ENCODE measurements around the gene TMEM86B.

Gene TMEM86B, protein sequence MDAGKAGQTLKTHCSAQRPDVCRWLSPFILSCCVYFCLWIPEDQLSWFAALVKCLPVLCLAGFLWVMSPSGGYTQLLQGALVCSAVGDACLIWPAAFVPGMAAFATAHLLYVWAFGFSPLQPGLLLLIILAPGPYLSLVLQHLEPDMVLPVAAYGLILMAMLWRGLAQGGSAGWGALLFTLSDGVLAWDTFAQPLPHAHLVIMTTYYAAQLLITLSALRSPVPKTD

DNA sequence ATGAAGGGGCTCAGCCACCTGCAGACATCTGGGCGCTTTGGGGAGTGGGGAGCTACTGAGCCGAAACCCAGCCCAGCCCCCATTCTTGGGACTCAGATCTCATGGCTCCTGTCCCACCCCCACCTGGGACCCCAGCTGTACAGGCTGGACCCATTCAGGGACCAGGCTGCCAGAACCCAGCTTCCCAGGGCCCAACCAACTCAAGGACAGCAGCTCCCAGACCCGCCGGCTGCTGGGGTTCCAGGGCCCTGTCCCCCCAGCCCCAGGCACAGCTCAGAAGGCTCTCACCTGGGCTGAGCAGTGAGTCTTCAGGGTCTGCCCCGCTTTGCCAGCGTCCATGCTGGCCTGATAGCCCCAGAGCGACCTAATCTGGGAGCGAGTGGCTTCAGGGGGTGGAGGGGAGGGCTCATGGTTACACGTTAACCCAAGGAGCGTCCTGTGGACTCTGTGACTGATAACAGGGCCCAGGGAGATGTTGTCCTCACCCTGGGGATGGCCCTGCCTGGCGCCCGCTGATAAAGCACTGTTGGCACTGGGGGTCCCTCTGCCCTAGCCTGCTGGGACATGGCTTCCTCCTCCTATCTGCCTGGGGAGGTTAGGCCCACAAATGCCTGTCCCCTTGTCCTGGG is at the start of gene TMEM86B:
TSS of gene TMEM86B (minus strand) at position 361 of the 629 bp plus-strand sequence. CDS start at position 339, 22 bp downstream.
- no peak for ATAC-seq (ENCODE audit: low read depth)
- H3K9me3 ChIP-seq (ENCODE audit: severe bottlenecking), result no peaks in the 10 kb centered on the region
- H3K4me1 ChIP-seq (ENCODE audit: insufficient read depth, poor library complexity, severe bottlenecking), result no peaks in the 10 kb centered on the region
- no peak within 1 kb of the TSS for H3K4me3 ChIP-seq (ENCODE audit: severe bottlenecking)
- no peaks in the 10 kb centered on the region for H3K27me3 ChIP-seq (ENCODE audit: insufficient read depth, poor library complexity, severe bottlenecking)
- H3K36me3 ChIP-seq (ENCODE audit: low read depth), result peaks cover 33% of the 10 kb centered on the region
- no peak within 1 kb of the TSS for H3K27ac ChIP-seq (ENCODE audit: poor library complexity, severe bottlenecking)
- DNase-seq (ENCODE audit: low spot score), result no peak
- TF ChIP-seq, protein P1, sequence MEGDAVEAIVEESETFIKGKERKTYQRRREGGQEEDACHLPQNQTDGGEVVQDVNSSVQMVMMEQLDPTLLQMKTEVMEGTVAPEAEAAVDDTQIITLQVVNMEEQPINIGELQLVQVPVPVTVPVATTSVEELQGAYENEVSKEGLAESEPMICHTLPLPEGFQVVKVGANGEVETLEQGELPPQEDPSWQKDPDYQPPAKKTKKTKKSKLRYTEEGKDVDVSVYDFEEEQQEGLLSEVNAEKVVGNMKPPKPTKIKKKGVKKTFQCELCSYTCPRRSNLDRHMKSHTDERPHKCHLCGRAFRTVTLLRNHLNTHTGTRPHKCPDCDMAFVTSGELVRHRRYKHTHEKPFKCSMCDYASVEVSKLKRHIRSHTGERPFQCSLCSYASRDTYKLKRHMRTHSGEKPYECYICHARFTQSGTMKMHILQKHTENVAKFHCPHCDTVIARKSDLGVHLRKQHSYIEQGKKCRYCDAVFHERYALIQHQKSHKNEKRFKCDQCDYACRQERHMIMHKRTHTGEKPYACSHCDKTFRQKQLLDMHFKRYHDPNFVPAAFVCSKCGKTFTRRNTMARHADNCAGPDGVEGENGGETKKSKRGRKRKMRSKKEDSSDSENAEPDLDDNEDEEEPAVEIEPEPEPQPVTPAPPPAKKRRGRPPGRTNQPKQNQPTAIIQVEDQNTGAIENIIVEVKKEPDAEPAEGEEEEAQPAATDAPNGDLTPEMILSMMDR (IDR thresholded peaks at IDR 0.05; ENCODE audit: poor library complexity, severe bottlenecking), result no peak

DNA sequence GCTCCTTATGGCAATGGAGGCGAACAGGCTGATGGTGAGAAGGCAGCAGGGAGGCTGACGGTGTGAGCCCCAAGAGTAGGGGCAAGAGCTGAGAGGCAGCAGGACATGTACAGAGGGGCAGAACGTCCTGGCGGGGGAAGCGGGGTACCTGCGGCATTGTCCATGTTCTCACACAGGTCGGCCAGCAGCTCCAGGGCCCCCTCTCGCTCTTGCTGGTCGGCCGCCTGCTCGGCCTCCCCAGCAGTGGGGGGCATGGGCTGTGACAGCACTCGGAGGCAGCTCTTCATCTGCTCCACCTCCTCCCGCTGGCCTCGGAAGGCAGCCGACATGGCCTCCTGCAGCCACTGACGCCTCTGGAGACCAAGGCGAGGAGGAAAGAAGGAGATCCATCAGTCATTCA is 48.9 kb upstream of the TMEM86B start:
- DNase-seq (ENCODE audit: low spot score) (no peak), ATAC-seq (ENCODE audit: low read depth) (no peak)
- no peaks in the 10 kb centered on the region for H3K9me3 ChIP-seq (ENCODE audit: severe bottlenecking)
- no peak overlapping the region for H3K27ac ChIP-seq (ENCODE audit: poor library complexity, severe bottlenecking)
- TF ChIP-seq, protein P1 (IDR thresholded peaks at IDR 0.05; ENCODE audit: poor library complexity, severe bottlenecking), result no peak
- H3K4me1 ChIP-seq (ENCODE audit: insufficient read depth, poor library complexity, severe bottlenecking), result peaks cover 6% of the 10 kb centered on the region
- H3K4me3 ChIP-seq (ENCODE audit: severe bottlenecking), result no peak overlapping the region
- no peaks in the 10 kb centered on the region for H3K27me3 ChIP-seq (ENCODE audit: insufficient read depth, poor library complexity, severe bottlenecking)
- H3K36me3 ChIP-seq (ENCODE audit: low read depth), result peaks cover 11% of the 10 kb centered on the region

DNA sequence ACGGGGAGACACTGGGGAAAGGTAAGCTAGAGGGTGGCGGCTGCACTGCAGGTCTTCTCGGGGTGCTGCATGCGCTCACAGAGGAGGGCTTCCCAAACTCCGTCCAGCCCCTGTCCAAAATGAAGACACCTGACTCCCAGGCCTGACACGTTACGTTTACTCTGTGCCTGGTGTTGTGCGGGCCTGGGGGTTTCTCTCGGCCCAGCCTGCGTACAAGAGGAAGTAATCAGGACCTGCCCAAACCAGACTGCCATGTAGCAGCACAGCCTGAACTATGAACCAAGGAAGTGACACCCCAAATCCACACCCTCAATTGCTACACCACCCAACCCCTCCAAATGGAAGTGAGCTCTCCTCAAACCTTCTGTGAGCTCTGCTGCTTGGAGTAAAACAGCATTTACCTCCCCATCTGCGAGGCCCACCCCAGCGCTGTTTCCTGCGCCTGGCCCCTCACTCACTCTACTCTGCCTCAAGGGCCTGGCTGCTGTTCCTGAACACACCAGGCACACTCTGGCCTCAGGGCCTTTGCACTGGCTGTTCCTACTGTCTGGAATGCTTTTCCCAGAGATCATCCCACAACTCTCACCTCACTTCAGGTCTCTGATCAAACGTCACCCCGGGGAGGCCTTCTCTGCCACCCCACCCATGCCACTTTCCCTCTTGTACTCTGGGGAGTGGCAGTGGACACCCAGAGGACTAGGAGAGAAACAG is 48.3 kb upstream of the TMEM86B start:
- Histone ChIP-seq H3K27me3 (ENCODE audit: insufficient read depth, poor library complexity, severe bottlenecking) (no peaks in the 10 kb centered on the region), H3K4me1 (ENCODE audit: insufficient read depth, poor library complexity, severe bottlenecking) (peaks cover 6% of the 10 kb centered on the region), H3K9me3 (ENCODE audit: severe bottlenecking) (no peaks in the 10 kb centered on the region), H3K27ac (ENCODE audit: poor library complexity, severe bottlenecking) (no peak overlapping the region), H3K4me3 (ENCODE audit: severe bottlenecking) (no peak overlapping the region), H3K36me3 (ENCODE audit: low read depth) (peaks cover 11% of the 10 kb centered on the region)
- TF ChIP-seq, protein P1 (IDR thresholded peaks at IDR 0.05; ENCODE audit: poor library complexity, severe bottlenecking), result no peak
- DNase-seq (ENCODE audit: low spot score), result no peak
- no peak for ATAC-seq (ENCODE audit: low read depth)

DNA sequence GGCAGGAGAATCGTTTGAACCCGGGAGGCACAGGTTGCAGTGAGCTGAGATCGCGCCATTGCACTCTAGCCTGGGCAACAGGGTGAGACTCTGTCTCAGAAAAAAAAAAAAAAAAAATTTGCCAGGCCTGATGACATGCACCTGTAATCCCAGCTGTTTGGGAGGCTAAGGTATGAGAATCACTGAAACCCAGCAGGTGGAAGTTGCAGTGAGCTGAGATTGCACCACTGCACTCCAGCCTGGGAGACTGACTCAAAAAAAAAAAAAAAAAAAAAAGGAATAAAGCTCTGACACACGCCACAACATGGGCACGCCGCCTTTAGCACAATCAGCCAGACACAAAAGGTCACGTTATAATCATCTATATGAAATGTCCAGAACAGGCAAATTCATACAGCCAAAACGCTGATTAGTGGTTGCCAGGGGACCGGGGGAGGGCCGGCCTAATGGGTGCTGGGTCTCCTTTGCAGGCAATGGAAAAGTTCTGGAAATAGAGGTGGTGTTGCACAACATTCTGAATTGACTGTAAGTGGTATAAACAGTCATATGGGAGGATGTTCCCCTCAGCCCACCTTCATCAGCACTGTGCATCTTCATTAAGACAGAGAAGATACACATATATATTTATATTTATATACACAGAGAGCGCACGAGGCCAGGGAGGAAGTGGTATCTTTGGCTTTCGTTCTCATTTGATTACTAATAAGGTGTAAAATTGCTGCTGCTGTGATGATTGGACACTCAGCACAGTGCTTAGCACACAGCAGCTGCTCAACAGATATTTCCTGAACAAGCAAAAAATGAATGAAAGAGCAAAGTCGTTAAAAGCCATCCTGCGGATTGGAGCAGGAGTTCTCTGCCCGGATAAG is 47.5 kb upstream of the TMEM86B start:
- TF ChIP-seq, protein P1 (IDR thresholded peaks at IDR 0.05; ENCODE audit: poor library complexity, severe bottlenecking), result no peak
- Histone ChIP-seq H3K27ac (ENCODE audit: poor library complexity, severe bottlenecking) (no peak overlapping the region), H3K4me1 (ENCODE audit: insufficient read depth, poor library complexity, severe bottlenecking) (peaks cover 6% of the 10 kb centered on the region), H3K4me3 (ENCODE audit: severe bottlenecking) (no peak overlapping the region), H3K36me3 (ENCODE audit: low read depth) (peaks cover 11% of the 10 kb centered on the region), H3K27me3 (ENCODE audit: insufficient read depth, poor library complexity, severe bottlenecking) (no peaks in the 10 kb centered on the region), H3K9me3 (ENCODE audit: severe bottlenecking) (no peaks in the 10 kb centered on the region)
- ATAC-seq (ENCODE audit: low read depth) (no peak), DNase-seq (ENCODE audit: low spot score) (no peak)
